Testis (tissue), 2 donors: ENCODE measurements around the gene SLC12A2.

ENCODE experiments used
- CTCF ChIP-seq, 3 experiments: fragments of 450-650 bp in 2 of 3; fragments of 200-600 bp in 1 of 3; sonication (generic) in 1 of 3; IDR thresholded peaks; one replicate each; pipeline ENCODE4 v1.5.1; 2016 to 2019; ENCODE audit warnings: antibody characterized with exemption in 3 of 3, mild to moderate bottlenecking in 2 of 3, moderate library complexity in 1 of 3
- POLR2A ChIP-seq: fragments of 450-650 bp; IDR thresholded peaks from one replicate; pipeline ENCODE4 v1.6.1; 2017; ENCODE audit warnings: antibody characterized with exemption, mild to moderate bottlenecking, moderate library complexity

GRCh38 chr5:128208436-128208835 is 124.9 kb downstream of the SLC12A2 start:
- TF ChIP-seq CTCF (IDR thresholded peaks at IDR 0.05) (no peak), POLR2A (no peak)
